Naive thymus-derived CD4-positive, alpha-beta T cell (primary cell): ENCODE results near the gene BRSK1. TPM values are rescaled to one million over a fixed set of nuclear protein-coding genes. Genes with fewer than 3 reads are reported as not detected.
A peak's percentile ranks its signal among the peaks of the same experiment; 100 is the strongest.

ENCODE experiments used
- ATAC-seq: fragments of 150-1000 bp; cut with Tn5 transposase; 2 replicates; pipeline ENCODE4 v1.10.0; 2021; ENCODE audit warnings: mild to moderate bottlenecking, moderate library complexity
- CTCF ChIA-PET: fragments of 350-600 bp; sonication (Branson Sonifier 250); formaldehyde crosslinking; loops from one replicate; lab custom pipeline; 2021; ENCODE audit warnings: antibody characterized with exemption; lab: Charles Lee
- POLR2A ChIA-PET: fragments of 350-600 bp; sonication (Branson Sonifier 250); formaldehyde crosslinking; loops from one replicate; lab custom pipeline; 2021; ENCODE audit warnings: antibody characterized with exemption, inconsistent platforms; lab: Charles Lee
- DNase-seq, 9 donors: peaks; one replicate each; pipeline versions ENCODE4 v3.0.0 to v3.0.0-alpha.2; 2020 to 2022; ENCODE audit warnings: mixed read lengths in 1 of 9
- H3K27ac ChIP-seq: one replicate; pipeline ENCODE4 v1.7.0; 2013; ENCODE audit warnings: mild to moderate bottlenecking, low read depth, low read length, moderate library complexity
- H3K27me3 ChIP-seq, 2 donors: one replicate each; pipeline ENCODE4 v1.7.0; 2013; ENCODE audit warnings: low read length in 2 of 2, mild to moderate bottlenecking in 2 of 2, moderate library complexity in 2 of 2; ENCODE audit not compliant: control insufficient read depth in 2 of 2, insufficient read depth in 2 of 2
- H3K36me3 ChIP-seq, 3 experiments: 1 replicate in 2 of 3; 2 replicates in 1 of 3; pipeline ENCODE4 v1.7.0; 2013; ENCODE audit warnings: low read length in 3 of 3, mild to moderate bottlenecking in 3 of 3, moderate library complexity in 1 of 3; ENCODE audit not compliant: insufficient read depth in 3 of 3, control insufficient read depth in 2 of 3
- H3K4me1 ChIP-seq, 2 donors: one replicate each; pipeline ENCODE4 v1.7.0; 2013; ENCODE audit warnings: low read length in 2 of 2, mild to moderate bottlenecking in 2 of 2, moderate library complexity in 1 of 2; ENCODE audit not compliant: control insufficient read depth in 2 of 2, insufficient read depth in 2 of 2
- H3K4me3 ChIP-seq: 2 replicates; pipeline ENCODE4 v1.7.0; 2013; ENCODE audit warnings: mild to moderate bottlenecking, low read length
- H3K9me3 ChIP-seq, 3 experiments: 1 replicate in 2 of 3; 2 replicates in 1 of 3; pipeline ENCODE4 v1.7.0; 2013; ENCODE audit warnings: low read length in 3 of 3; ENCODE audit not compliant: control insufficient read depth in 2 of 3
- H3K27ac Mint-ChIP-seq, 9 donors: one replicate each; pipeline ENCODE4 v1.8.0; 2020 to 2022; ENCODE audit warnings: mixed read lengths in 9 of 9, mild to moderate bottlenecking in 8 of 9, moderate library complexity in 5 of 9, inconsistent platforms in 2 of 9
- H3K27me3 Mint-ChIP-seq, 5 donors: one replicate each; pipeline ENCODE4 v1.8.0; 2021 to 2022; ENCODE audit warnings: mixed read lengths in 5 of 5, mild to moderate bottlenecking in 1 of 5
- H3K36me3 Mint-ChIP-seq, 5 donors: one replicate each; pipeline ENCODE4 v1.8.0; 2020 to 2022; ENCODE audit warnings: mixed read lengths in 5 of 5, mild to moderate bottlenecking in 3 of 5, inconsistent platforms in 1 of 5
- H3K4me1 Mint-ChIP-seq, 7 donors: one replicate each; pipeline ENCODE4 v1.8.0; 2020 to 2022; ENCODE audit warnings: mixed read lengths in 7 of 7, mild to moderate bottlenecking in 3 of 7, inconsistent platforms in 1 of 7
- H3K4me3 Mint-ChIP-seq, 10 donors: one replicate each; pipeline ENCODE4 v1.8.0; 2020 to 2022; ENCODE audit warnings: mild to moderate bottlenecking in 10 of 10, mixed read lengths in 10 of 10, moderate library complexity in 6 of 10, inconsistent platforms in 2 of 10
- H3K9me3 Mint-ChIP-seq, 11 donors: one replicate each; pipeline ENCODE4 v1.8.0; 2020 to 2022; ENCODE audit warnings: mixed read lengths in 11 of 11, mild to moderate bottlenecking in 4 of 11, inconsistent platforms in 1 of 11, moderate library complexity in 1 of 11
- intact Hi-C, 2 donors: fragments of 100-400 bp; cut with micrococcal nuclease; formaldehyde crosslinking; loops; one replicate each; pipeline ENCODE4 v1.15.1; 2023
- polyA plus RNA-seq, 2 donors: library from polyadenylated mRNA; unstranded; fragments of 300-500 nt; fragmentation: Illumina TruSeq; gene quantifications; one replicate each; pipeline ENCODE4 v1.2.3, GENCODE V29; 2021
- total RNA-seq, 6 experiments: library from RNA in 5 of 6; stranded (reverse) in 5 of 6; gene quantifications; 1 replicate in 5 of 6; 2 replicates in 1 of 6; pipeline ENCODE4 v1.2.3 and lab custom pipeline; 2021 to 2026

BRSK1 gene
- 1 to 10 TPM in 3 of 5 experiments, under 1 TPM in 2; 0.41 to 6.3 (median 3.4) TPM for total RNA-seq
- polyA plus RNA-seq = not detected
- total RNA-seq (lab: John Stamatoyannopoulos, UW) = 2.4 reads per million, percentile 12 among the genes with 10 or more reads in this experiment

- peaks cover 0 to 4% (median 0%) of the 10 kb centered on the region in 5 donors for H3K36me3 Mint-ChIP-seq
- ChIA-PET CTCF (interaction anchor here (1.0 kb wide), 1 partner anchor 27 kb away, joined by 3 read pairs; no protein-coding TSS in a partner anchor), POLR2A (interaction anchor here (8.2 kb wide), 1 partner anchor 26 kb away, joined by 156 read pairs; the partner anchor contains the start of gene PPP6R1)
- H3K4me3 Mint-ChIP-seq = peak within 1 kb of the TSS; percentile 12 to 83 (median 62)
- intact Hi-C loops = no loop called here
- peaks cover 0 to 9% (median 0%) of the 10 kb centered on the region in 5 donors for H3K27me3 Mint-ChIP-seq
- H3K27ac Mint-ChIP-seq = peak within 1 kb of the TSS; percentile 28 to 75 (median 54)
- no peak within 1 kb of the TSS for H3K4me3 ChIP-seq
- peak in 5 of 9 donors; percentile 20 to 42 (median 28) for DNase-seq
- H3K4me1 ChIP-seq = peaks cover 6 to 11% of the 10 kb centered on the region in 2 donors
- no peaks in the 10 kb centered on the region for H3K9me3 Mint-ChIP-seq
- no peak for ATAC-seq
- H3K36me3 ChIP-seq = peaks cover 0 to 4% (median 0%) of the 10 kb centered on the region in 3 experiments
- no peaks in the 10 kb centered on the region for H3K9me3 ChIP-seq
- H3K27ac ChIP-seq = no peak within 1 kb of the TSS
- H3K4me1 Mint-ChIP-seq = peaks cover 12 to 41% (median 32%) of the 10 kb centered on the region in 7 donors
- no peaks in the 10 kb centered on the region for H3K27me3 ChIP-seq
Observed at GRCh38 chr19:55283548-55284377, at the start of gene BRSK1. TSS of gene BRSK1 (plus strand) at chr19:55283997. CDS start at chr19:55284443, 446 bp downstream.

GRCh38 chr19:55238030-55238429 lies 45.8 kb upstream of the BRSK1 start:
- Mint-ChIP-seq H3K36me3 (peaks cover 4 to 54% (median 31%) of the 10 kb centered on the region in 5 donors), H3K4me3 (no peak overlapping the region), H3K27me3 (no peaks in the 10 kb centered on the region), H3K27ac (no peak overlapping the region), H3K4me1 (peaks cover 0 to 9% (median 5%) of the 10 kb centered on the region in 7 donors), H3K9me3 (no peaks in the 10 kb centered on the region)
- no peaks in the 10 kb centered on the region for H3K27me3 ChIP-seq
- ChIA-PET POLR2A (interaction anchor here (0.5 to 0.8 kb wide), 3 partner anchors 16 to 164 kb away, joined by 3 read pairs; no protein-coding TSS in a partner anchor), CTCF (no interaction called here)
- H3K4me1 ChIP-seq = no peaks in the 10 kb centered on the region
- H3K36me3 ChIP-seq = peaks cover 41 to 97% (median 59%) of the 10 kb centered on the region in 3 experiments
- no peak overlapping the region for H3K27ac ChIP-seq
- H3K9me3 ChIP-seq = no peaks in the 10 kb centered on the region
- ATAC-seq (no peak), DNase-seq (no peak)
- intact Hi-C loops = no loop called here
- H3K4me3 ChIP-seq = no peak overlapping the region

DNA sequence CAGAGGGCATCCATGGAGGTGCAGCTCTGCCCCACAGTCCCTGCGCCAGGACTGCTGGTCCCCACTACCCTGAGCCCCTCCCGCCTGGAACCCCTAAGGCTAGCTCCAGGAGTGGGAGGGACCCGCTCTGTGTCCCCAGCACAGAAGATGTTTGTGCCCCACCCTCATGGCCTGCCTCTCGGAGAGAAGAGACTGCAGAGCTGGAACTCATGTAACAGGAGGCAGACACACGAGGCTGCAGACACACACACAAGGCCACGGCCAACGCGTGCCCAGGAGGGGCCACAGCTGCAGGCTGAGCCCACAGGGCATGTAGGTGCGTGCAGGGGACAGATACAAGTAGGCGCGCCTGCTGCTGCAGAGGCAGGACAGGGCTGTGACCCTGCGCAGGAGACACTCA lies 44.8 kb upstream of the BRSK1 start:
- intact Hi-C loops = no loop called here
- no peak overlapping the region for H3K4me3 Mint-ChIP-seq
- peaks cover 33 to 97% (median 60%) of the 10 kb centered on the region in 3 experiments for H3K36me3 ChIP-seq
- H3K36me3 Mint-ChIP-seq = peaks cover 4 to 56% (median 28%) of the 10 kb centered on the region in 5 donors
- no peaks in the 10 kb centered on the region for H3K9me3 ChIP-seq
- no peaks in the 10 kb centered on the region for H3K4me1 ChIP-seq
- POLR2A ChIA-PET = no interaction called here
- no peak for ATAC-seq
- H3K27me3 Mint-ChIP-seq = no peaks in the 10 kb centered on the region
- CTCF ChIA-PET = no interaction called here
- H3K27ac ChIP-seq = no peak overlapping the region
- no peaks in the 10 kb centered on the region for H3K27me3 ChIP-seq
- no peak overlapping the region for H3K27ac Mint-ChIP-seq
- no peak for DNase-seq
- H3K4me1 Mint-ChIP-seq = peaks cover 0 to 10% (median 4%) of the 10 kb centered on the region in 7 donors
- no peak overlapping the region for H3K4me3 ChIP-seq
- no peaks in the 10 kb centered on the region for H3K9me3 Mint-ChIP-seq

DNA sequence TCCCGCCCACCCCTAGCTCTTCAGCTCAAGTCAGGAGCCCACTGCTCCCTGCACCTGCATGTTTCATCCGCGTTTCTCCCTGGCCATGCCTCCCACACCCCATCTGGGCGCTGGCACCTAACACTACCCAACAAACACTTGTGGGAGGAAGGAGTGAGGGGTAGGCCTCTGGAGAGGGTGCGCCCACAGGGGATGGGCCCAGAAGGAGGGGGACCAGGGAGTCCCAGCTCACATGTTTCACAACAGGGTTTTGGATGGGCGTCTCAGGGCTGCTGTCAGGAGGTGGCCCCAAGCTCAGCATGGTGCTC lies 43.1 kb upstream of the BRSK1 start:
- Histone ChIP-seq H3K27me3 (no peaks in the 10 kb centered on the region), H3K27ac (no peak overlapping the region), H3K4me3 (no peak overlapping the region), H3K4me1 (no peaks in the 10 kb centered on the region), H3K36me3 (peaks cover 33 to 99% (median 67%) of the 10 kb centered on the region in 3 experiments), H3K9me3 (no peaks in the 10 kb centered on the region)
- Mint-ChIP-seq H3K4me1 (peaks cover 0 to 8% (median 3%) of the 10 kb centered on the region in 7 donors), H3K36me3 (peaks cover 4 to 51% (median 16%) of the 10 kb centered on the region in 5 donors), H3K27ac (no peak overlapping the region), H3K9me3 (no peaks in the 10 kb centered on the region), H3K27me3 (no peaks in the 10 kb centered on the region), H3K4me3 (no peak overlapping the region)
- intact Hi-C loops = no loop called here
- DNase-seq = no peak
- ATAC-seq = no peak
- POLR2A ChIA-PET = interaction anchor here (1.0 to 1.8 kb wide), 3 partner anchors 14 to 19 kb away, joined by 4 to 5 read pairs (median 4); no protein-coding TSS in a partner anchor
- CTCF ChIA-PET = no interaction called here

DNA sequence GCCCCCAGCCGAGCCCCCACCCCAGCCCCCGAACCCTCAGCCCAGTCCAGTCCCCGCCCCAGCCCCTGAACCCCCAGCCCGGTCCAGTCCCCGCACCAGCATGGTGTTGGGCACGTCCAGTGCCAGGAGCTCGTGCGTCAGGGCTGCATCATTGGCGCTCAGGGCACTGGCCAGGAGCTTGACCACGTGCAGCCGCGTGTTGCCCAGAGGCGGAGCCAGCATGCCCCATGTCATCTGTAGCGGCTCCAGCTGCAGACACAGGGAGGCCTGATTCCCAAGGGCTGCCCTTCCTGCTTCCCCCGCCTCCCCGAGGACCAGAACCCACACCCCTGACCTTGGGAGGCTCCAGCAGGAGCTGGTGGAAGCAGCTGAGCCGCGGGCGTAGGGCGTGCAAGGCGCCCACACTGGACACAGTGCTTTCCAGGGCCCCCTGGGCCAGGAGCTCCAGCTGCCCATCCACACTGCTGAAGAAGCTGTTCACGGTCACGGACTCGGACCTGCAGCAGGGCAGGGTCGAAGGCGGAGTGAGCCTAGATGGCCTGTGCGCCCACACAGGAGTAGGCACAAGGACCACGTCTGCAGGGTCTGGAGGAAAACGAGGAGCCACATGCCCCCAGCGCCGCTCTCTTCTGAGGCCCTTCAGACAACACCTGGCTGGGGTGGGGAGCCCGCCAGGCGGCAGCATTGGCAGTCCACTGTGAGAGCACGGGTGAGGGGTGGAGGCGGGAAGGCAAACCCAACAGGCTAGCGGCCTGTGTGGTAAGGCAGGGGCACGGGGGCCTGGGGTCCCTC lies 42.5 kb upstream of the BRSK1 start:
- peaks cover 4 to 45% (median 16%) of the 10 kb centered on the region in 5 donors for H3K36me3 Mint-ChIP-seq
- ChIA-PET POLR2A (interaction anchor here (1.0 to 1.8 kb wide), 3 partner anchors 13 to 18 kb away, joined by 4 to 5 read pairs (median 4); no protein-coding TSS in a partner anchor), CTCF (no interaction called here)
- no peaks in the 10 kb centered on the region for H3K27me3 Mint-ChIP-seq
- no peak overlapping the region for H3K27ac Mint-ChIP-seq
- H3K36me3 ChIP-seq = peaks cover 36 to 99% (median 66%) of the 10 kb centered on the region in 3 experiments
- H3K4me1 Mint-ChIP-seq = peaks cover 0 to 8% (median 3%) of the 10 kb centered on the region in 7 donors
- no peaks in the 10 kb centered on the region for H3K9me3 ChIP-seq
- no peak overlapping the region for H3K4me3 ChIP-seq
- DNase-seq (no peak), ATAC-seq (no peak)
- H3K9me3 Mint-ChIP-seq = peaks cover 0 to 1% (median 0%) of the 10 kb centered on the region in 11 donors
- H3K27ac ChIP-seq = no peak overlapping the region
- no peaks in the 10 kb centered on the region for H3K27me3 ChIP-seq
- H3K4me3 Mint-ChIP-seq = no peak overlapping the region
- no peaks in the 10 kb centered on the region for H3K4me1 ChIP-seq
- intact Hi-C loops = no loop called here

GRCh38 chr19:55241935-55242464 lies 41.8 kb upstream of the BRSK1 start:
- intact Hi-C loops = no loop called here
- Histone ChIP-seq H3K4me3 (no peak overlapping the region), H3K36me3 (peaks cover 32 to 99% (median 65%) of the 10 kb centered on the region in 3 experiments), H3K27ac (no peak overlapping the region), H3K4me1 (no peaks in the 10 kb centered on the region), H3K9me3 (no peaks in the 10 kb centered on the region), H3K27me3 (no peaks in the 10 kb centered on the region)
- ChIA-PET POLR2A (interaction anchor here (1.8 kb wide), 1 partner anchor 18 kb away, joined by 5 read pairs; no protein-coding TSS in a partner anchor), CTCF (no interaction called here)
- ATAC-seq = no peak
- Mint-ChIP-seq H3K27me3 (no peaks in the 10 kb centered on the region), H3K9me3 (peaks cover 0 to 1% (median 0%) of the 10 kb centered on the region in 11 donors), H3K4me3 (no peak overlapping the region), H3K36me3 (peaks cover 4 to 39% (median 14%) of the 10 kb centered on the region in 5 donors), H3K27ac (no peak overlapping the region), H3K4me1 (peaks cover 0 to 8% (median 3%) of the 10 kb centered on the region in 7 donors)
- DNase-seq = no peak
